Frontal cortex (tissue), 4 donors: Measurements from ENCODE around the gene SYTL2. TPM values are rescaled to one million over a fixed set of nuclear protein-coding genes. Genes with fewer than 3 reads are reported as not detected.
A peak's percentile ranks its signal among the peaks of the same experiment; 100 is the strongest.

ENCODE experiments used
- DNase-seq, 2 donors: peaks; one replicate each; pipeline ENCODE4 v3.0.0; 2012; ENCODE audit warnings: low spot score in 2 of 2
- FAIRE-seq: peaks from 2 replicates; lab custom pipeline; 2012; peaks lifted over from hg19 to GRCh38; lab: Jason Lieb, UNC
- total RNA-seq: library from RNA; depleted of rRNA; stranded (reverse); fragments of >200 nt; gene quantifications from one replicate; pipeline ENCODE4 v1.2.3, GENCODE V29; 2014
- donor health status: control.
- donor health status: control.
- donor health status: control.

The SYTL2 gene
- total RNA-seq, 1 donor from 2014 or later, result 4.9 TPM

- DNase-seq (no peak), FAIRE-seq (no peak)
Observed at GRCh38 chr11:85745626-85746025, 65.3 kb downstream of the SYTL2 start.

DNA sequence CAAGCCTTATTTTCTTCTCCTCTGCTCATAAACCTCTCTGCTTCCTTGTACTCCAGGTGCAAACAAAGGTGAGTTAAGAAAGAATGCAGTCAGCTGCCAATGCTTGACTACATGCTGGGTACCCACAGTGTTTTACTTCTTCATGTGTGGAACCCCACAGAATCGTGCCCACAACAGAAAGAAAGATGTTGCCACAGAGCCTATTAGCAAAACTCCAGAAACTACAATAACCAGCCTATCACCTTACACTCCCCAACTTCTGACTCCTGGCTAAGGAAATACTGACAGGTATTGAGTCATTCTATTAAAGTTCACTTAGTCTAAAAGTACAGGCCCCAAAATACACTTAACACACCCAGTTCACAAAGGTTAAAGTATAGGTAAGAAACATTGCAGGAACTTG lies 68.1 kb downstream of the SYTL2 start:
- DNase-seq, result no peak
- no peak for FAIRE-seq

GRCh38 chr11:85742348-85742747 lies 68.6 kb downstream of the SYTL2 start:
- FAIRE-seq (no peak), DNase-seq (no peak)

DNA sequence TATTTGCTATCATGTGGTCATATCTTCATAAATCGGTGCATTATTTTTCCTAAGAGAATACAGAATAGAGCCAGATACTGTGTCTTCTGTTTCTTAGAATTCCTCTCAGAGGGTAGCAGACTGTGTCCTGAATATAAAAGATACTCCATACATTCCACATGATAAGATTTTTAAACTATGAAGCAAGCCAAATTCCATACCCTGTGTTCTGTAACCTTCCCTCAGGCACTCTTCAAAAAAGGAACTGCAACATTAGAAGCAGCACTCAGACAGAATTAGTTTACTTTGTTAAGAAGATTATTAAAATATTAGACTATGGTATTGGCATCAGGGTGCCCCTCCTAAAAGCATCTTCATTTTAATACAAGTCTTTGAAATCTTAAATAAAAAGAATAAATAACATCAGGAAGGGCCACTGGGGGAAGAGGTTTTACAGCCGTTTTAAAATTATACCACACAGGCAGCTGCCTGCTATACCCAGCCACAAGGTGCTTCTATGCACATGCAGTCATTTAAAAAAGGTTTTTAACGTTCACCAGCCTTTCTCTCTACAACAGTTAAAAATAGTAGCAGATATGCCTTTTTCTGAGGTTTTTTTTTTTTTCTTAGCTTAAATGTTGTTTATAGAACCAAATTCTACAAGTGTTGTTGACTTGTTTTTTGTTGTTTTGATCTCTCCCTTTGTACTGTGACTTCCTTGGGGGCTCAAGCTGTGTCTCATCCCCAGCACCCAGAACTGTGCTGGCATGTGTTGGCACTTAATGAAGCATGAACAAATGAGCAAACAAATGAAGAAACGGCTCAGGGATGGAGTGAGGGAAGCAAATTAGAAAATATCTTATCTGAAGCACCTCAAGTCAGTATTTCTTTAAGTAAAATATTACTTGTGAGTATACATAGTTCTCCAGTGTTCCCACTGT lies 70.2 kb downstream of the SYTL2 start:
- DNase-seq, result no peak
- no peak for FAIRE-seq

DNA sequence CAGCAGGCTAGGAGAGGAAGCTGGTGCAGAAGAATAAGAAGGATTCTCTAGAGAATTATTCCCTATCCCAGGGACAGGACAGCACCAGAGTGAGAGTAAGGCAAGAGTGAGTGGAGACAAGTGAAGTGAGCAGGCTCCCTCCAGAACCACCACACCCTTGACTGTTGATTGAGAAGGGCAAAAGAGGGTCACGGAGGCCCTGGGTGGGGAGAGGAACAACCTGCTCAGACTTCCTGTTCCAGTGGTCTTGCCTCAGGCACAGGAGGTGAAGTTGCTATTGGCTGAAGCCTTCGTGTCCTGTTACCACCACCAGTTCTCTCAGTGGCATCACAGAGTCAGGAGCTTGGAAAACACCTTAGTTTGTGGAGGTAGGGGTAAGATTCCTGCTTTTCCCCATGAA lies 73.2 kb downstream of the SYTL2 start:
- FAIRE-seq (no peak), DNase-seq (no peak)

- FAIRE-seq (no peak), DNase-seq (no peak)
Observed at GRCh38 chr11:85735876-85736460, 75.0 kb downstream of the SYTL2 start.

GRCh38 chr11:85732965-85733364 lies 78.0 kb downstream of the SYTL2 start:
- no peak for FAIRE-seq
- DNase-seq, result no peak

DNA sequence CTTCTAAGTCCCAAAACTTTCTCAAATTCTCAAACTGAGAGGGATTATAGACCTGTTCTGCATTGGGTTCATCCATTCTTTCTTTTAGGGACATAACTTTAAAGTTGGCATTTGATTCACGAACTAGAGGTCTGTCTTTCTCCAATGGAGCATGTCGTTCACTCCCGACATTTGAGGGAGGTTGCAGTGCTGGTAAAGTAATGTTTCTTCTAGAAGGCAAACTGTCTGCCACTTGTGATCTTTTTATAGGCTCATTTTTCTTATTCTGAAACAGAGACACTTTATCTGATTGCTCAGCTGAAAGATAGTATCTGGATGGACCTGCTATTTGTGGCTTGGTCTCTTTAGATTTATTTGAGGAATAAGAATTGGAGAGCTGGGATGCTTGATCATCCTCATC lies 84.6 kb downstream of the SYTL2 start:
- no peak for FAIRE-seq
- DNase-seq, result no peak

DNA sequence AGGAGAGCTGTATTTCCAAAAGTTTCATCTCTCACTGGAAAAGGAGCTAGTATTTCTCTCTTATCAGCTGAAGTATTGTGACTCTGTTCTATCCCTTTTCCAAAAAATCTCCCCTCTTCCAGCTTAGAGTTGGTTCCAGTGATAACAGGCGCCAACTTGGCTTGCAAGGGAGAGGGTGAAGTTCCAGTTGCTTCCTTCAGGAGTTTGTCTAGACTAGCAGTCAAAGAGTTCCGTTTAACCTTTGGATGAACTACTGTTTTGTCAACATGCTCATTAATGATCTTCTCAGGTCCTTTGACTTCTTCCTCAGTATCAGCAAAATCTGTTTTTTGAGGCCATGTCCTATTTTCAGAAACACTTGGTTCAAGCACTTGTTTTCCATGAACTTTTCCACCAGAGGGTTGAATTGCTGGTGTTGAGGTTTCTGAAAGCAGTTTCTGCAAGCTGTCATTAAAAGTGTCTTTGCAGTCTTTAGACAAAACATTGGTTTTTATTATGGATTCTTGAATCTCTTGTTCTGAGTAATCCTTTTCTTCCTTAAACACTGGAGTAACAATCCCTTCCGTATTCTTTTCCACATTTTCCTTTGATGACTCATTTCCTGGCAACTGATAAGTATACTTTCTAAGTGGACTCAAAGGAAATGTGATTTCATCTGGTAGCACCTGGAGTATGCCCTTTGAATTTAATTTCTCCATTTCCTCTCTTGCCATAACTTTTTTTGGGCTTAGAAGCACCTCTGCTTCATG lies 85.3 kb downstream of the SYTL2 start:
- no peak for FAIRE-seq
- no peak for DNase-seq

DNA sequence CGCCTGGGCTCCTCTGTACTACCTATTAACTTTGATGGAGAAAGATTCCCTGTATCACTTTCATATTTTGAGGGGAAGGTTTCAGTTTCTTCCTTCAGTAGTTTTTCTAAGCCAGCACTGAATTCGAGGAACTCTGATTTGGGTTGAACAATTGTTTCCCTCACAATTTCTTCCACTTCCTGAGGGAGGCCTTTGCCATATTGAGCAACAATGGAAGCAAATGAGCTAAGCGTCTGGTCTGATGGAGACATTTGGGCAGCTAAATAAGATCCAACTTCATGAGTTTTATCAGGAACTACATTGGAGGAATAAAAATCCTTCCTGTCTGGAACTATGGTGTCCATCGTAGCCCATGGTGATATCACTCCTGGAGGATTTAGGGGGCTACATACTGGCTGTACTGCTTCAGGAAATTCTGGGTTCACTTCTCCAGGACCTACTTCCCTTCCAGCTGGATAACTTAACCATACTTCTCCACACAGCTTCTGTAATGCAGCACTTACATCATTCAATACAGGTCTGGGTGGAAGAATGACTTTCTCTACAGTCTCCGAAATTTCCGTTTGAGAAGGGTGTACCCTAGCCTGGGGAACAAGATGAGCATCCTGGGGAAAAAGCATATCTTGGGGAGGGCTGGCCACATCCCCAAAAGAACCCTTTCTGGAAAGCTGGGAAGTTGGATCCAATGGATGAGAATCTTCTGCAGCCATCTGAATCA lies 86.0 kb downstream of the SYTL2 start:
- DNase-seq (no peak), FAIRE-seq (no peak)

- FAIRE-seq (no peak), DNase-seq (no peak)
Observed at GRCh38 chr11:85723088-85723487, 87.9 kb downstream of the SYTL2 start.

DNA sequence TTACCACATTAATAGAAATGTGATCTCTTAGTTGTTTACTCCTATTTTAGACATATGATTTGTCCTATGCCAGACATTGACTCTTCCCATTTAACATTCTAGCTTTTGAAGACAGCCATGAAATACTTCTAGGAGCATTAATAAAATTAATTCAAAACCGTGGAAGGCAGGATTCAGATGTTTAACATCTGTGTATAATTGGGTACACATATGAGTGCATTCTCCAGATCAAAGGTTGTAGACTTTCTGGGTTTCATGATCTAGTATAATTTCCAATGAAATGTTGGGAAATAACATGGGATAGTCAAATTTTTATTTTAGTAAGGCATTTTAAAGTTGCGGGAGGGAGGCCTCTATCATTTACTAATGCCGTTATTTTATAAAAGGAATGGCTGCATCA lies 89.8 kb downstream of the SYTL2 start:
- no peak for DNase-seq
- FAIRE-seq, result no peak

- peak; percentile 13 to 16 for DNase-seq
- FAIRE-seq, result no peak
Observed at GRCh38 chr11:85718991-85719807, 91.7 kb downstream of the SYTL2 start.

DNA sequence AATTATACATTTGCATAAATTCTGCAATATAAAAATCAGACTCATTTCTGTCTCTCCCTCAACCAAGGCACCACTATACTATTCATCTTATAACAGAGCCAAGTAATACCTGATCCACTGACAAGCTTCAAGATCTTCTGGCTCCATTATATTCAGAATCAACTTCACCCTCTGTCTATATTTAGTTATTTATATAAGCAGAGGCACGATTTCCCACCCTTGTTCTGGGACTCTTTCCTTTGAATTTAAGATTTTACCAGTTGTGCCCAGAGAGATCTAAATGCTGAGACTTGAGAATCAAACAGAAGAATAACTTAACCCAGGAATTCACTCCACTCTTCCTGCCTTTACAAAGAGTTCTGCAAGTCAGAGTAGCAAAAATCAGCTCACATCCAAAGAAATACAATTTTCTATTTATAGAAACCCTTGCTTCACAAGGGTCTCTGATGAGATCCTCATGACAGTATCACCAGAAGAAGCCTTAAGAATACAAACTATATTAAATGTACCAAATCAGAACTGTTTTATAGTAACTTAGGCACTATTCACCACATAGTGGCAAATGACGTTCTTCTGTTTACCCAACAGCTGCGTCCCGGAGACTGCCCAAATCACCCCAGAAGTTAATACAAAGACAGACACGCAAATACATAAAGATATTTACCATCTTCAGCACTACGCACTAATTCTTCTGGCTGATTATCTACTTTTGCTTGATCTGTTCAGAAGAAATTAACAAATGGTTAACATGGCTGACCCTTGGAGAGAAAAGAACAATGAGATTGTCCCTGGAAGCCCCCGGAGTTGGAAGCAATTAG lies 92.6 kb downstream of the SYTL2 start:
- DNase-seq (no peak), FAIRE-seq (no peak)

GRCh38 chr11:85717429-85717828 lies 93.5 kb downstream of the SYTL2 start:
- FAIRE-seq (no peak), DNase-seq (no peak)

DNA sequence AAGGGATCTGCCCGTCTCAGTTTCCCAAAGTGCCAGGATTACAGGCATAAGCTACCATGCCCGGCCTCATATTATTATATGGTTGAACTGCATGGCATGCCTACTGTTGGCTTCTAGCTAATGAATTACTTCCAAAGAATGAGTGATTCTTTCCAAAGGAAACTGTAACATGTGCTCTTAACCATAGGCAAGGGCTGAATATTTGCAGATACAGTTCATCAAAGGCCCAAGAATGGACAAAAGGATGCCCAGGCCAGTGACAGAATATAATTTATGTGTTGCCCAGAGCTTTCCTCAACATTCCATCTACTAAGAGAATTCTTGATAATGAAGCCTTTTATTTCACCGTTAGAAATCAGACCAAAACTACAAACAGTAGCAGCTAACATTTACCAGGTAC lies 98.0 kb downstream of the SYTL2 start:
- DNase-seq (no peak), FAIRE-seq (no peak)

DNA sequence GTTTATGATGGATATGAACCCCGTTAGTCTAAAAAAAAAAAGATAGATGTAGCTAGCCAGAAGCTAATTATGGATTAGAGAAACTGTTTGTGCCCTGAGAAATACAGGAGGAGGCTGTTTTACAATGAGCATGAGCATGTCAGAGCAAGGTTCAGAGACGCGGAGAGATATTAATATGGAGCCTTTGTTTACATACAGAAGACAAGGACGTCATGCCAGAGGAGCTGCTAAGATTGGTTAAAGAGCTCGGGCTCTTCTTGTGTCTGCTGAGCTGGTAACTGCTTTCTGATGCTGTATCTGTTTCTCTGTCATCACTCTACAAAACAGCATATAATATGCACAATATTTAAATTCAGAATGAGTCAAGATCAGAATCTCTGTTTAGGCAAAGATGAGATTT lies 100.0 kb downstream of the SYTL2 start:
- FAIRE-seq (no peak), DNase-seq (no peak)

GRCh38 chr11:85709941-85710702 lies 100.8 kb downstream of the SYTL2 start:
- DNase-seq, result no peak
- no peak for FAIRE-seq
